Epithelial cell of esophagus (primary cell): ENCODE results near the gene RIC3.
A peak's percentile ranks its signal among the peaks of the same experiment; 100 is the strongest.

Experiments used
- DNase-seq: peaks from one replicate; pipeline ENCODE4 v3.0.0; 2010; ENCODE audit warnings: low read depth
- H3K4me3 ChIP-seq: 2 replicates; pipeline ENCODE4 v1.5.1; 2011; ENCODE audit warnings: mild to moderate bottlenecking, low read length, control low read depth
- TF ChIP-seq, protein P1 (sequence below): IDR thresholded peaks from 2 replicates; pipeline ENCODE4 v1.5.1; 2011; ENCODE audit warnings: low read depth, mild to moderate bottlenecking, low read length, control low read depth, inconsistent platforms; ENCODE audit not compliant: insufficient read depth; ENCODE audit errors: missing control alignments

RIC3 gene

DNA sequence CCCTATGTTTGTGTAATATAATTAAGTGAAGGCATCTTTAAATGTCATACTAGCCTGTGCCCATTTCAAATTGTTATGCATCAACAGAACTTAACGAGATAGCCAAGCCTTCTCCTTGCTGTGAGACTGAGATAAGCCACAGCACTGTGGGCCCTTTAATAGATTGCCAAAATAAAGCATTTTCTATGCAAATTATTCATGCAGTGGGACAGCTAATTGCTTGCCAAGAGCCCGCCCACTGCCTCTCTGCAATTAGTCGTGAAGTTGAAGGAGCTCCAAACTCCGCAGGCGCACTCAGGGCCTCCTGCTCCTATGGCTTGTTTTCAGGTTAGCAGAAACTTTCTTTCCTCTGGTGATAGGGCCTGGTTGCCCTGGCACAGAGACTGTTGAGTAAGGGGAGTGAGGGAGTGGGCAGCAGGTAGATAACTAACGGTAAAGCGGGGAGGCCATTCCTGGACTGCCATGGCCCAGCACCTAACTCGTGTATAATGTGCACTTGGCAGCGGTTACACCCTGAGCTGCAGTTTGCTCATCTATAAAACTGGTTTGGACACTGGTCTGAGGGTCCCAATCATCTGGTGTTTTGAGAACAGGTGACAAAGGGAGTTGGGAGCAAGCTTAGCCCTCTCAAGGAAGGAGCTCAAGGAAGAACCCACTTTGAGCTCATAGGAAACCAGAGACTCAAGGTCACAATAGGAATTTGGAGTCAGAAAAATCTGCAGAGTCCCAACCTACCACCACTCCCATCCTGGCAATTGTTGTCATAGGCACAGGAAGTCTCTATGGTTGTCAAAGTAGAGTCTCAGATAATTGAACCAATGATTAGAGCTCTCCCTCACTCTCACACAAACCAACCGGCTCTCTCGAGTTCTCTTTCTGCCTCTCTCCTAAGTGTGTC lies 33.9 kb upstream of the RIC3 start:
- H3K4me3 ChIP-seq = no peak overlapping the region
- DNase-seq = no peak
- TF ChIP-seq, protein P1, sequence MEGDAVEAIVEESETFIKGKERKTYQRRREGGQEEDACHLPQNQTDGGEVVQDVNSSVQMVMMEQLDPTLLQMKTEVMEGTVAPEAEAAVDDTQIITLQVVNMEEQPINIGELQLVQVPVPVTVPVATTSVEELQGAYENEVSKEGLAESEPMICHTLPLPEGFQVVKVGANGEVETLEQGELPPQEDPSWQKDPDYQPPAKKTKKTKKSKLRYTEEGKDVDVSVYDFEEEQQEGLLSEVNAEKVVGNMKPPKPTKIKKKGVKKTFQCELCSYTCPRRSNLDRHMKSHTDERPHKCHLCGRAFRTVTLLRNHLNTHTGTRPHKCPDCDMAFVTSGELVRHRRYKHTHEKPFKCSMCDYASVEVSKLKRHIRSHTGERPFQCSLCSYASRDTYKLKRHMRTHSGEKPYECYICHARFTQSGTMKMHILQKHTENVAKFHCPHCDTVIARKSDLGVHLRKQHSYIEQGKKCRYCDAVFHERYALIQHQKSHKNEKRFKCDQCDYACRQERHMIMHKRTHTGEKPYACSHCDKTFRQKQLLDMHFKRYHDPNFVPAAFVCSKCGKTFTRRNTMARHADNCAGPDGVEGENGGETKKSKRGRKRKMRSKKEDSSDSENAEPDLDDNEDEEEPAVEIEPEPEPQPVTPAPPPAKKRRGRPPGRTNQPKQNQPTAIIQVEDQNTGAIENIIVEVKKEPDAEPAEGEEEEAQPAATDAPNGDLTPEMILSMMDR = no peak

DNA sequence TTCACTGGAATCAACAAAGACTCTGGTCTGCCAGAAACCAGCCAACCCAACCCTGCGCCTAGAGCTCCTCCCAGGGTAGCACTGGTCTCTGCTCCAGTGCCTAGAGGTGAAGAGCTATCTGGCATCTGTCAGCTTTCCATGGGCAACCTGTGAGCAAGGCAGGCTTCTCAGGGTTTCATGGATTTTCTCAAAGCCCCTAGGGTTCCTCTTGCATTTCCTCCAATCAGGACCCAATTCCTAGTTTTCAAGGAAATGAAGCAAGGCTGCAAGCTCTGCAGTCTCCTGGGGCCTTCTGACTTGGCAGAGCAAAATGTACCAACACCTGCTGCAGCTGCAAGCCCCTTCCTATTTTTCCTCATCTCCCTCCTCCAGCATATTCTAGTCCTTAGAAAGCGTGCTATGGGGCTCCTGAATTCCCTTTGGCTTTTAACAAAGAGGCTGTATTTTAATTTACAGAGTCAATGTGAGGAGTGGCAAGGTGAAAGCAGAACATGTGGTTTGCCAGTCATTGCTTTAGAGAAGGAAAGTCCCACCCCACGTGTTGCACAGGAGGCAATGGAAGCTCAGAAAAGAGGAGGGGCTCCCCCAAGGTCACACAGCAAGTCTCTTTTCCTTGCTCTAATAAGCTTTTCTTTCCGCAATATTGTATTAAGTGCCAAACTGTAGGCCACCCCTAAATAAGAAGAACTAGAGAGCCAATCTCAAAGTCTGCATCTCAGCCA lies 33.0 kb upstream of the RIC3 start:
- no peak overlapping the region for H3K4me3 ChIP-seq
- no peak for DNase-seq
- TF ChIP-seq, protein P1 = no peak

DNA sequence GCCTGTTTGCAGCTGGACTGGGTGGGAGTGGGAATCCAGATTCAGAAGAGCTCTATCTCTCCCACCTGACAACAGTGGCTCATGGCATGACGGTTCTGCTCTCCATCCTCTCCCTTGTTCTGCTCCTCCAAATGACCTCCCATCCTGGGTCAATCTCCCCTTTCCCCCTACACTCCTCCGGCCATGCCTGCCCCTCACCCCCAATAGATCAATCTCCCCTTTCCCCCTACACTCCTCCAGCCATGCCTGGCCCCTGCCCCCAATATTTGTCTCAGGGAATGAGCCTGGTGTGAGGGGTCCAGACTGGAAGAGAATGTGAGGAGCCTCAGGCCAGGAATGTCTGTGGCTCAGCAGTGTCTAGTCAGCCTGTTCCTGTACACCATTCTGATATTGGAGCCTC lies 30.9 kb upstream of the RIC3 start:
- DNase-seq = no peak
- no peak overlapping the region for H3K4me3 ChIP-seq
- TF ChIP-seq, protein P1 = no peak

DNA sequence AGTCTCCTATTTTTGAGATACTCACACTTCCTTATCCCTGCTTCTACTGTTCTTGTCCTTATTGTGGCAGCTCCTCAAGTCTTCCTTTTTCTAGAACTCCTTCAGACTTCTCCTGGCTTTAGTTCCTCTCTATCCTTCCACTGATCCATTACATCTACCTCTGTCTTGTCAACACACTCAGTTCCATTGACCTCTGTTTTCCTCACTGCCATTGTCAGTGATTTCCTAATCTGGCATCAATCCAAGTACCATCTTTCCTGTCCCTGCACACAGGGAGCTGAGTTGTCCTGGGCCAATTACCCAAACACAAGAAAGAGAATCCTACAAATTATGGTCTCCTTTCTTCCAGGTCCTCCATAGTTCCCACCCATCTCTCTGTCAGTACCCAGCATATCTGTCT lies 27.9 kb upstream of the RIC3 start:
- TF ChIP-seq, protein P1 = no peak

DNA sequence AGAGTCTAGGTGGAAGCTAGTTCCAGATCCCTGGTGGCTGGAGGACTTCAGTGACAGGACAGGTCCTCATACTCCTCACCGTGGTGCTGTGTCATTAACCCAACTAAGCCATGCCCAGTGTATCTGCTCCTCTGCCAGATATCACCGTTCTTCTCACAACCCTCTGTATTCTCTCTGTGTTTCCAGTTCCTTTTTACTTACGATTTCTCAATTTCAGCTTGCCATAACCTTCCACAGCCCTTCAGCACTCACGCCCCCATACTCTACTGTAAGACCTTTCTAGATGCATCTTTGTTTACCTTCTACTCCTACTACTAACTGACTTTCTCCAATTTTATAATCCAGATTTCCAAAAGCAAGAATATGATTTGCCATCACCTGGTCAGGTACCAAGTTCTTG lies 26.1 kb upstream of the RIC3 start:
- no peak overlapping the region for H3K4me3 ChIP-seq
- TF ChIP-seq, protein P1 = no peak
- DNase-seq = no peak

More for the DNA sequence above, 27.9 kb upstream of the RIC3 start:
- peak; percentile 11 for DNase-seq
- no peak overlapping the region for H3K4me3 ChIP-seq

GRCh38 chr11:8192896-8193209 lies 24.0 kb upstream of the RIC3 start:
- TF ChIP-seq, protein P1 = no peak
- DNase-seq = no peak
- no peak overlapping the region for H3K4me3 ChIP-seq
